ENCODE measurements around the gene USP54.

Gene USP54

GRCh38 chr10:73465978-73466726 is 125.0 kb downstream of the USP54 start:
- DNase-seq = no peak

- no peak for DNase-seq
Observed at GRCh38 chr10:73460897-73461296, 130.2 kb downstream of the USP54 start.

- no peak for DNase-seq
Observed at GRCh38 chr10:73459683-73460314, 131.3 kb downstream of the USP54 start.

- DNase-seq = no peak
Observed at GRCh38 chr10:73456187-73456890, 134.8 kb downstream of the USP54 start.

- no peak for DNase-seq
Observed at GRCh38 chr10:73449113-73449512, 142.0 kb downstream of the USP54 start.

- DNase-seq = no peak
Observed at GRCh38 chr10:73448384-73448783, 142.8 kb downstream of the USP54 start.
